Islet precursor cell (in vitro differentiated cells): ENCODE results near the gene TMEM74B.

ENCODE experiments used
- DNase-seq: peaks from one replicate; pipeline ENCODE4 v3.0.0-alpha.2; 2018

Gene TMEM74B

GRCh38 chr20:1204576-1204975, 19.8 kb upstream of the TMEM74B start:
- DNase-seq: no peak

- DNase-seq: peak; percentile 29
These were observed 19.3 kb upstream of the TMEM74B start for GRCh38 chr20:1204113-1204512.

GRCh38 chr20:1203630-1204029, 18.8 kb upstream of the TMEM74B start:
- peak; percentile 35 for DNase-seq

GRCh38 chr20:1202762-1203504, 18.2 kb upstream of the TMEM74B start, which contains the start of gene C20orf202:
C20orf202 (plus strand) TSS chr20:1203454; CDS start chr20:1203586, 132 bp downstream.
- DNase-seq: no peak

GRCh38 chr20:1199964-1200363, 15.2 kb upstream of the TMEM74B start:
- DNase-seq: no peak

GRCh38 chr20:1199212-1199873, 14.6 kb upstream of the TMEM74B start:
- DNase-seq: no peak

- no peak for DNase-seq
These were observed 14.0 kb upstream of the TMEM74B start for GRCh38 chr20:1198751-1199150.

GRCh38 chr20:1197801-1198200, 13.0 kb upstream of the TMEM74B start:
- no peak for DNase-seq

- DNase-seq: no peak
These were observed 11.9 kb upstream of the TMEM74B start for GRCh38 chr20:1196634-1197033.

- DNase-seq: no peak
These were observed 10.4 kb upstream of the TMEM74B start for GRCh38 chr20:1195226-1195625.

- no peak for DNase-seq
These were observed 6.5 kb upstream of the TMEM74B start for GRCh38 chr20:1191299-1191698.

- DNase-seq: no peak
These were observed 6.1 kb upstream of the TMEM74B start for GRCh38 chr20:1190847-1191246.

- DNase-seq: no peak
These were observed 5.0 kb upstream of the TMEM74B start for GRCh38 chr20:1189827-1190226.

GRCh38 chr20:1188347-1188746, 3.6 kb upstream of the TMEM74B start:
- DNase-seq: no peak

- DNase-seq: no peak
These were observed 2.9 kb upstream of the TMEM74B start for GRCh38 chr20:1187605-1188171.

- no peak for DNase-seq
These were observed 1.7 kb upstream of the TMEM74B start for GRCh38 chr20:1186367-1186991.

GRCh38 chr20:1185790-1186334, 1.1 kb upstream of the TMEM74B start:
- DNase-seq: peak; percentile 77

- no peak for DNase-seq
These were observed 548 bp upstream of the TMEM74B start for GRCh38 chr20:1185316-1185741.

- no peak for DNase-seq
These were observed 532 bp downstream of the TMEM74B start for GRCh38 chr20:1184260-1184637.

GRCh38 chr20:1183153-1183552, 1.6 kb downstream of the TMEM74B start:
- no peak for DNase-seq

- DNase-seq: no peak
These were observed 2.7 kb downstream of the TMEM74B start for GRCh38 chr20:1182106-1182505.

GRCh38 chr20:1180949-1181348, 3.8 kb downstream of the TMEM74B start:
- DNase-seq: no peak

GRCh38 chr20:1178623-1179022, 6.2 kb downstream of the TMEM74B start:
- no peak for DNase-seq
